ENCODE results near the gene TSPEAR.

DNA sequence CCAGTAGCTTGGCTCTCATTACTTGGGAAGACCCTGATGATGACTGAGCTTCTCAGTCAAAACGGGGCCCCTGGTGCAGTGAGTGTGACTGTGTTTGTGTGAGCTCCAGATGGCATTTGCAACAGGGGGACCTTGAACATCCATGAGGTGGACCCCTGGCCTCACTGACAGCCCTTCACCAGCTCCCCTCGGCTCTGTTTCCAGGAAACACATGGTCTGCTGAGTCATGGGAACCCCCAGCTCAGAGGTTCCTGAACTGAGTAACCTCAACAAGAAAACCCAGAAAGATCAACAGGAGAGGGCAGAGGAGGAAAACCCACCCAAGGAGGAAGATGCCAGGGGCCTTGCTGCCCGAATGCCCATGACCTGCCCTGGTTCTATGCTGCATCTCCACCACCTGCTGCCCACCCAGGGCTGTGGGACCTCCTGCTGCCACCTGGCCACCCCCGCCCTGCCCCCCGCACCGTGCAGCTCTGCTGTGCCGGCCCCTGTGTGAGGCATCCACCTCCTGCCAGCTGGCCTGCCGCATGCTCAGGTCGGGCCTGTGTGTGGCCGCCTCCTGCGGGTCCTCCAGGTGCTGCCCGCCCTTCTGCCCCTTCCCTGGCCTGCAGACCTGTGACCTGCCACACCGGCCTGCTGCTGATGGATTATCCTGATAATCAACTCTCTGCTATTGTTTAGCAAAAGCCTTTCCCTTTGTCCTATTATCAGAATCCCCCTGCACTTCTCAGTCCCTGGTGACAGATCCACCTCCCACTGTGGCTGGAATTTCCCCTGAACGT, 25.2 kb downstream of the TSPEAR start:
- TF ChIP-seq CTCF (conservative IDR thresholded peaks at IDR 0.05 in 1 of 2, IDR thresholded peaks at IDR 0.05 in 1 of 2; ENCODE audit: low read depth in 1 of 2, low read length in 2 of 2) (no peak), EZH2 (IDR thresholded peaks at IDR 0.05; ENCODE audit: low read length, missing control alignments) (no peak)

Measured in fibroblast of lung (primary cell).